GM18507 (cell line): Measurements from ENCODE around the gene DEUP1.
"Not testable (repeated sequence)": the region's sequence is repeated elsewhere in the genome, so short reads cannot be mapped to it uniquely, and the experiment has no call there.

Experiments used
- DNase-seq: peaks from one replicate; pipeline ENCODE4 v3.0.0; 2011; ENCODE audit warnings: low read depth; ENCODE audit not compliant: insufficient read length; ENCODE audit errors: extremely low spot score
- FAIRE-seq: peaks from 2 replicates; lab custom pipeline; 2011; peaks lifted over from hg19 to GRCh38; lab: Jason Lieb, UNC

The DEUP1 gene

DNA sequence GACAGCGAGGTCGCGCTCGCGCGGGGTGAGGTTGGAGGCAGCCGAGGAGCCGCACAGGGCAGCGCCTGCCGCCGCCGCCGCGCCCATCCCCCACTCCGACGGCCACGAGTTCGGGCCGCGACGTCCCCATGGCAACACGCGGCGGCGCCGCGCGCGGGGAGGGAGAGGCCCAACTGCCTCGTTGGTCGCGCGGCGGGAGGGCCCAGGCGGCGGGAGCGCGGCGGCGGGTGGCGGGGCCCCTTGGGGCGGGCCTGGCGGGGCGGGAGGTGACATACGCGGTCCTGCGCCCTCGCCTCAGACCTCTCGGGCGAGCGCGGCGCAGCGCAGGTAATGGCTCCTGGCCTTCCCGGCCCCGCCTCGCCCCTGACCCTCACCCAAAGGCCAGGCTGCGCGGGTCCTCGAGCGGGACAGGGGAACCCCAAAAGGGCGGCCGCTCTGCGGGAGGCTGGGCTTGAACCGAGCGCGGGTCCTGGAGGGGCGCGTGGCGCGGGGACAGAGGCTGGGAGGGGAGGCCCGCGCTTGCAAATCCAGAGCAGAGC lies at the start of gene DEUP1:
TSS of gene DEUP1 (plus strand) at position 297 of the 539 bp plus-strand sequence. CDS start 1,518 bp downstream, outside the sequence.
- FAIRE-seq (no peak), DNase-seq (no peak)

GRCh38 chr11:93285430-93285829 lies 45.1 kb upstream of the DEUP1 start:
- FAIRE-seq: no peak
- no peak for DNase-seq

DNA sequence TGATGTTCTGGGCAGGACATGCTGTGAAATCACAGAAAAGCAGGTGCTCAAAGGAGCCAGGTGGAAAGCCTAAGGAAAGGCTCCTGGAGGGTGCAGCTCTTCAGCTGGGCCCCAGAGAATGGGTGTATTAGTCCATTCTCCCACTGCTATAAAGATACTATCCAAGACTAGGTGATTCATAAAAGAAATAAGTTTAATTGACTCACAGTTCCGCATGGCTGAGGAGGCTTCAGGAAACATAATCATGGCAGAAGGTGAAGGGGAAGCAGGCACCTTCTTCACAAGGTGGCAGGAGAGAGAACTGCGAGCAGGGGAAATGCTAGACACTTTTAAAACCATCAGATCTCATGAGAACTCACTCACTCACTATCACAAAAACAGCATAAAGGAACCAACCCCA lies 43.1 kb upstream of the DEUP1 start:
- FAIRE-seq (no peak), DNase-seq (no peak)

DNA sequence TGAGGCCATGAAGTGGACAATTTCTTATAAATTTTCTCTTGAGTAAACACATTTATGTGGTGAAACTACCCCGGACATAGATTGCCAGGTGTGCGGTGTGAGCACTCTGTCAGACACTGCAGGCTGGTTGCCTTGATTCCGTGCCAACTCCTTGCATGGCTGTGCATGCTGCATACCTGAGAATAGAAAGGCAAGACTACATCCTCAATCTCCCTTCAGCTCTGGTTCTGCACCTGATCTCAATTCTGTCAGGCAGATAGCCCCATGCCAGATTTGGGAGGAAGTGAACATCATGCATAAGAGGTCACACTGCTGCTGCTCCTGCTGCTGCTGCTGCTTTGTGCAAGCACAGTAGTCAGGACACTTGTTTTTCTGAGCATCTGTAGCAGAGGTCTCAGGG lies 42.5 kb upstream of the DEUP1 start:
- no peak for DNase-seq
- no peak for FAIRE-seq

- FAIRE-seq: no peak
- DNase-seq: no peak
Observed at GRCh38 chr11:93288767-93289166, 41.8 kb upstream of the DEUP1 start.

- FAIRE-seq (no peak), DNase-seq (no peak)
Observed at GRCh38 chr11:93289782-93290463, 40.6 kb upstream of the DEUP1 start.

DNA sequence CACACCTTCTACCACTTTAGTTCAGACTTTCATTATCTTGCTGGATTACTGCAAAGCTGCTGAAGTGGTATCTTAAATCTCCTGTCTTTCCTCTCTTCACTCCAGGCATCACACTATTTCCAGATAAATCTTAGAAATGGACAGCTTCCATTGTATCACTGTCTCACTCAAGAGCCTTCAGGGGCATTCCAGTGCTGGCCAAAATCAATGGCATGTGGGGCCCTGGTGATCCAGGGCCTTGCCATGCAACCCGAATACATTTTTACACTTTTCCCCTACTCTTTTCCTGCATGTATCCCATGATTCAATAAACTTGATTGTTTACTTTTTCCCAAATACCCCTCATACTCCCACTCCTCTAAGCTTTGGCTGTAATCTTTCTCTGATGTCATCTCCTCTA lies 39.4 kb upstream of the DEUP1 start:
- DNase-seq (no peak), FAIRE-seq (no peak)

DNA sequence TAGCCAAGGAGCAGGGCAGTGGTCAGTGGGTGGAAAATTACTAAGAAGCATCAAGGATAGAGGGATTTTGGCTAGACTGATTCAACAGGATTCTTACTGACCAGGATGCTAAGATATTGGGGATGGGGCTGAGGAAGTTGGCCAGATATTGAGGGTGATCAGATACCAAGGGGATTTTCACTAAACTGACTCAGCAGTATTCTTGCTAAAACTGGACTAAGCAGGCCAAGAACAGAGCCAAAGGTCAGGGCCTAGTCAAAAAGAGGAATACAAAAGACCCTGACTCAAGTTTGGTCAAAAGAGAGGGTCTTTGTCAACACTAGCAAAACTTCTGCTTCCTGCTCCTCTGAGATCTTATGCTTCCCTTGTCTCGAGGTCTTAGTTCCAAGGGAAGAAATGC lies 38.6 kb upstream of the DEUP1 start:
- DNase-seq (no peak), FAIRE-seq (no peak)

- DNase-seq: no peak
- FAIRE-seq: no peak
Observed at GRCh38 chr11:93295921-93296575, 34.5 kb upstream of the DEUP1 start.

GRCh38 chr11:93303689-93304088 lies 26.9 kb upstream of the DEUP1 start:
- DNase-seq (no peak), FAIRE-seq (no peak)

DNA sequence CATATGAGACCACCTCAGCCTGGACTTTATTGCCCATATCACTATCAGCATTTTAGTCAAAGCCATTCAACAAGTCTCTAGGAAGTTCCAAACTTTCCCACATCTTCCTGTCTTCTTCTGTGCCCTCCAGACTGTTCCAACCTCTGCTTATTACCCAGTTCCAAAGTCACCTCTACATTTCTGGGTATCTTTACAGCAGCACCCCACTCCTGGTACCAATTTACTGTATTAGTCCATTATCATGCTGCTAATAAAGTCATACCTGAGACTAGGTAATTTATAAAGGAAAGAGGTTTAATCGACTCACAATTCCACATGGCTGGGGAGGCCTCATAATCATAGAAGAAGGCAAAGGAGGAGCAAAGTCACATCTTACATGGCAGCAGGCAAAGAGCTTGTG lies 16.1 kb upstream of the DEUP1 start:
- FAIRE-seq, DNase-seq: not testable (repeated sequence)

GRCh38 chr11:93319224-93319839 lies 11.2 kb upstream of the DEUP1 start:
- no peak for FAIRE-seq
- no peak for DNase-seq

DNA sequence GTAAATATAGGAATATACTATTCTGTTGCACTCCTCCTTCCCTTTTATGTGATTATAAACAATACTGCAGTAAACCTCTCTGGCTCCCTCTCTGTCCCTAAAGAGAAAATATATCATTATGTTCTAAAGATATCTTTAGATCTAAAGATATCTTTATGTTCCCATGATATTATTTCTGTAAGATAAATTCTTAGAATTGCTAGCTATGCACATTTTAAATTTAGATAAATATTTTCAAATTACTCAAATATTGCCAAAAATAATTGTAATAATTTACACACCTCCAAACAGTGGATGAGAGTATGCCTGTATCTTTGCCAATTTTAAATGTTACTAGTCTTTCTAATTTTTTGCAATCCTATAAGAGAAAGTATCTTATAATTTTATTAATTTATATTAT lies 10.3 kb upstream of the DEUP1 start:
- DNase-seq (no peak), FAIRE-seq (no peak)

GRCh38 chr11:93322207-93322606 lies 8.3 kb upstream of the DEUP1 start:
- DNase-seq (no peak), FAIRE-seq (no peak)

GRCh38 chr11:93323747-93324146 lies 6.8 kb upstream of the DEUP1 start:
- FAIRE-seq: no peak
- DNase-seq: no peak

- DNase-seq (no peak), FAIRE-seq (no peak)
Observed at GRCh38 chr11:93324500-93324899, 6.0 kb upstream of the DEUP1 start.

- FAIRE-seq (no peak), DNase-seq (no peak)
Observed at GRCh38 chr11:93326681-93327080, 3.9 kb upstream of the DEUP1 start.

GRCh38 chr11:93329936-93330445 lies 551 bp upstream of the DEUP1 start:
- DNase-seq (no peak), FAIRE-seq (no peak)

DNA sequence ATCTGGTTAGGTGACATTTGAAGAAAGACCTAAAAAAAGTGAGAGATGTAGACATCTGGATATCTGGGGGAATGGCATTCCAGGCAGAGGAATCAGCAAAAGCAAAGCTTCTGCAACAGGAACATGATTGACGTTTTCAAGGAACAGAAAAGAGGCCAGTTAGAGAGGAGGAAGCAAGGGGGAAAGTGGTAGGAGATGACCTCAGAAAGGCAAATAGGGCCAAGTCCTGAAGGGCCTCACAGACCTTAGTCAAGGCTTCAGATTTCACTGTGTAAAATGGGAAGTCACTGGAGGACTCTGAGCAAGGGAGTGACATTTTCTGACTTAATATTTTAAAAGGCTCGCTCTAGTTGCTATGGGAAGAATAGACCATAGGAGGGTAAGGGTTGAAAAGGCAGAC lies 9.7 kb downstream of the DEUP1 start:
- FAIRE-seq (no peak), DNase-seq (no peak)

DNA sequence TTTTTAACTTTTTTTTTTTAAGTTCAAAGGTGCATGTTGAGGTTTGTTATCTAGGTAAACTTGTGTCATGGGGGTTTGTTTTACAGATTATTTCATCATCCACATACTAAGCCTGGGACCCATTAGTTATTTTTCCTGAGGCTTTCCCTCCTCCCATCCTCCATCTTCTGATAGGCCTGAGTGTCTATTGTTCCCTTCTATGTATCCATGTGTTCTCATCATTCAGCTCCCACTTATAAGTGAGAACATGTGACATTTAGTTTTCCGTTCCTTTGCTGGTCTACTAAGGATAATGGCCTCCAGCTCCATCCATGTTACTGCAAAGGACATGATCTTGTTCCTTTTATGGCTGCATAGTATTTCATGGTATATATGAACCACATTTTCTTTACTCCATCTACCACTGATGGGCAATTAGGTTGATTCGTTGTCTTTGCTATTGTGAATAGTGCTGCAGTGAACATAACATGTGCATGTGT lies 14.4 kb downstream of the DEUP1 start:
- DNase-seq (no peak), FAIRE-seq (no peak)
